GM18520 (cell line): Measurements from ENCODE around the gene GUCY2D.
"Not testable (repeated sequence)": the region's sequence is repeated elsewhere in the genome, so short reads cannot be mapped to it uniquely, and the experiment has no call there.

ENCODE experiments used
- ATAC-seq: cut with Tn5 transposase; IDR thresholded peaks from one replicate; pipeline ENCODE4 v1.9.1; 2021; ENCODE audit not compliant: unreplicated experiment

GUCY2D gene

GRCh38 chr17:8016632-8017424 is 14.4 kb downstream of the GUCY2D start:
- ATAC-seq: no peak

- no peak for ATAC-seq
These were observed 16.0 kb downstream of the GUCY2D start for GRCh38 chr17:8018436-8018835.

- no peak for ATAC-seq
These were observed 16.8 kb downstream of the GUCY2D start for GRCh38 chr17:8019166-8019565.

DNA sequence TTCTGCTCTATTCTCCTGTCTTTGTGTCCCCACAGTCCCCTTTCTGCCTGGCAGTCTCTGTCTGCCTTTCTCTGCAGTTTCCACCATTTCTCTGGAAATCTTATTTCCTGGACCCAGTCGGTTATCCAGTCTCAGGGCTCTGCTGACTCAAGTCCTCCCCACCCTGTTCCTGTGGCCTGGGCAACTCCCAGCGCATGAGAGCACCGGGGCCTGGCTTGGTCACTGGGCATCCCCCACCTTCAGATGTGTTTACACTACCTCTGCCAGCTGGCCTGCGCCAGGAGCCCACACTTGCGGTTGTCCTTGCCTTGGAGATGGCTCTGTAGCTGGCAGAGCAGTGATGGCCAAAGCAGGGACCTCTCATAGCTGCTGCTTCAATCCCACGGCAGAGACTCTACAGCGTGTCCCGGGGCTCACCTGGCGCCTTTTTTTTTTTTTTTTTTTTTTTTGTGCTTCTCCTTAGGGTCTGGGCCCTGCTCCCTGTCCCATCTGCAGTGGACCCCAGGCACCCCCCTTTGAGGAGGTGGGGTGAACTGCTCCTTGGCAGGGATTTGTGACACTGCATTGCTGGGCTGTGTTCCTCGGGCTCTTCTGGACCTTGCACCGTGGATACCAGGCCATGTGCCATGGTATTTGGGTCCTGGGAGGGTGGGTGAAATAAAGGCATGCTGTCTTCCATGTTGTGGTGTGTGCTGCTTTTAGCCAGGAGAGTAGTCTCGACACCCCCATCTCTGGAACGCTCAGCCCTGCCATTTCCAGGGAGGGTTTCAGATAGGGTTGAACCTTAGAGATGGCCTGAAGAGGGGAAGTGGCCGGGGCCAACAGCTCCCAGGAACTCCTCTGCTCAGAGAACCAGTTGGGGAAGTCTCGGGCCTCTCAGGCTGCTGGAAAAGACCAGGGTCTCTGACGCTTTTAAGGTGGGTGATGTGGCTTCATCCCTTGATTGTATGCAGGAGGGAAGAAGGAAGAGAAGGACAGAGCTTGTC is 17.5 kb downstream of the GUCY2D start:
- ATAC-seq: no peak

- ATAC-seq: no peak
These were observed 18.6 kb downstream of the GUCY2D start for GRCh38 chr17:8020776-8021564.

DNA sequence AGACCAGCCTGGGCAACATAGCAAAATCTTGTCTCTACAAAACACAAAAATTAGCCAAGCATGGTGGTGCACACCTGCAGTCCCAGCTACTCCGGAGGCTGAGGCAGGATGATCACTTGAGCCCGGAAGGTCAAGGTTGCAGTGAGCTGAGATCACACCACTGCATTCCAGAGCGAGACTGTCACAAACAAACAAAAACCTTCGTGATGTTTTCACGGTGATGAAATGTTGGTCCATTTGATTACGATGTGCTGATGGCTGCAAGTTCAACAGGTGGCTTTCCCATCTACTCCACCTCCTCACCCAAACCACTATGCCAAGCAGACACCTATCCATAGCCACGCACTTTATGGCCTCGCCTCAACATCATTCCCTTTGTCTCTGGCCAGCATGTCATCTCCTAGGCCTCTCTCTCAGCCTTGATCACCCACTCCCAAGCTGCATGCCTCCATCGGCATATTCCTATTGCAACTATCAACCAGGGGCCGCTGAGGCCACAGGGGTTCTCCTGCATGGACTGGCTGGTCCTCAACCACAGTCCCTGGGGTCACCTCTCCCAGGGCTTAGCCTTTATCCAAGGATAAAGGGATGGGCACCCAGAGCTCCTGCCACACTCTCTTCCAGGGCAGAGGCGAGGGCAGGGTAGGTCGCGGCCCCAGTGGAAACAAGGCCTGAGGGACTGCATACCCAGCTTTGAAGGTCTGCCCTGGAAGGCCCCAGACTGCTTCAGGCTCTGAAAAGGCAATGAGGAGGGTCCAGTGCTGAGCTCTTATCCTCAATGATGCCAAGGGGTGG is 19.3 kb downstream of the GUCY2D start:
- ATAC-seq: no peak

GRCh38 chr17:8022360-8023003 is 20.1 kb downstream of the GUCY2D start:
- no peak for ATAC-seq

DNA sequence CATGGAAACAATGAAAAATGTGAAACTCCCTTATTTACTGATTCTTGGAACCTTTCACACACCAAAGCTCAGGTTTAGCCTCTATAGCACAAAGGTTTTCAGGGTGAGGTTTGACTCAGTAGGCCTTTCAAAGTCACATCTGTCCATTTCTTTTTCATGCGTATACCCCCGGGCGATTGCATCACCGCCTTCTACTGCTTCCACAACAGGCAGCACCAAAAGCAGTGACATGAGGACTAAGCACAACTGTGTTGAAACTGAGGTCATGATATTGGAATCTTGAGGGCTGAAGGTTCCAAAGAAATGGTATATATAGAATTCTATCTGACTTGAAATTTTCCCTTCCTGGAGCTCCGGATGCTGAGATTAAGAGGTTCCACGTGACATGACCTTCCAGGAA is 21.7 kb downstream of the GUCY2D start:
- not testable (repeated sequence) for ATAC-seq

- no peak for ATAC-seq
These were observed 22.9 kb downstream of the GUCY2D start for GRCh38 chr17:8025176-8025911.

DNA sequence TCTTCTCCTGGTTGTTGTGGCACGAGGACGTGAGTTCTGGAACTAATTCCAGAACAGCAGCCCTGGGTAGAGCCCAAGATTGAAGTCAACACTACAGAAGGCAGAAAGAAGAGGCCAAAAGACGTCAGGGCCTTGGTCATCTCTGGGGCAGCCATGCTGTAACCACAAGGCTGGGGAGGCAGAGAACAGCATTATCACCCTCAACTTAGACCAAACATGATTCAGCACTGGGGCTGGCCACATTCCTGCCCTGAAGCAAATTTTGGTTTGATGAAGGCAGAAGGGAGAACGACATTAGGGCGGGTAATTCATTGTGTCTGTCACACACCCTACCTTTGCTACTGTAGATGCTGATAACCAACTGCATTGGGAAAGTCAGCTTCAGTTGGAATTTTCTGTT is 26.7 kb downstream of the GUCY2D start:
- no peak for ATAC-seq

DNA sequence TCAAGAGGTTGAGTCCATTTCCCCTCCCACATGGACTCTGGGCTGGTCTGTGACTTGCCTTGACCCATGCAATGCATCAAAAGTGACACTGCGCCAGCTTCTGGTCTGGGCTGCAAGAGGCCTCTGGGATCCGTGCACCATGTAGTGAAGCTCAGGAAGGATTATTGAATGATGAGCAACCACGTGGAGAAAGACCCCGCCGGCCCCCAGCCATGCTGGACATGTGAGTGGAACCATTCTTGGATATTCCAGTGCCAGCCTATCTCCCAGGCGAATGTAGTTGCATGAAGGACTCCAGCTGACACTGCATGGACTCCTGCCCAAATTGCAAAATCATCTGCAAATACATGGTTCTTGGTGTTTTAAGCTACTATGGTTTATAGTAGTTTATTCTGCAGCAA is 28.8 kb downstream of the GUCY2D start:
- no peak for ATAC-seq

DNA sequence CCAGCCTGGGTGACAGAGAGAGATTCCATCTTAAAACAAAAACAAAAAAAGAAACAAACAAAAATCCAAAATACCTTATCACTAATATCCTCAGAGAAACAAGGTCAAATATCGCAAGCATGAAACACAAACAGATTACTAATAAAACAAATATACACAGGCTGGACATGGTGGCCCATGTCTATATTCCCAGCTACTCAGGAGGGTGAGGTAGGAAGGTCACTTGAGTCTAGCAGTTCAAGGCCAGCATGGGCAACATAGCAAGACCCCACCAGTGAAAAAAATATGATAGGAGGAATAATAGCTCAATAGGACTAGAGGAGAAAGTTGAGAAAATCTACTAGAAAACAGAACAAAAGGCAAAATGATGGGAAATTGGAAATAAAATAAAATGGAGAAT is 29.5 kb downstream of the GUCY2D start:
- no peak for ATAC-seq

GRCh38 chr17:8032442-8032841 is 30.0 kb downstream of the GUCY2D start:
- no peak for ATAC-seq

GRCh38 chr17:8038954-8039610 is 36.7 kb downstream of the GUCY2D start, which contains the start of gene ALOX15B:
Gene ALOX15B, plus strand, starts transcription at chr17:8039059. Its CDS starts 97 bp downstream, at chr17:8039156.
- ATAC-seq: no peak

DNA sequence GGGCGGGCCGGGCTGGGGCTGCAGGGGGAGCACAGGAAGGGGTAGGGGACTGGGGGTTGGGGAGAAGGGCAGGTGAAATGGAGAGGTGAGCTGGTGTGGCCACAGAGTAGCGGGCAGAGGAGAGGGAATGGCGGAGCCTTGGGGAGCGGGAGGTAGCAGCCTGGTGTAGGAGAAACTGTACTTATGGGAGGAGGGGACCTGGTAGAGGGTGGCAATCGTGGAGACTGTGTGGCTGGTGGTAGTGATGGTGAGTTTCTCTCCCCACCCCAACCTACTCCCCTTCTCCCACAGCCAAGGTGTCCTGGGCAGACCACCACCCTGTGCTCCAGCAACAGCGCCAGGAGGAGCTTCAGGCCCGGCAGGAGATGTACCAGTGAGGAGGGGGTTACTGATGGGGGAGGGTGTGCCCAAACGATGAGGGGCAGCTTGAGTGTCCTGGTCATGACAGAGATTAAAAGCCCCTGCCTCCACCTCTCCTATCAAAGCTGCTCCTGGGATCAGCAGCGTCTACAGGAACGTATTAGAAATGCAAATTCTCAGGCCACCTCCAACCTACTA is 37.3 kb downstream of the GUCY2D start:
- no peak for ATAC-seq

- ATAC-seq: no peak
These were observed 39.0 kb downstream of the GUCY2D start for GRCh38 chr17:8041249-8041928.

- ATAC-seq: no peak
These were observed 39.6 kb downstream of the GUCY2D start for GRCh38 chr17:8041979-8042378.
